Keratinocyte (primary cell): ENCODE measurements around the gene PTGR2. TPM values are rescaled to one million over a fixed set of nuclear protein-coding genes. Genes with fewer than 3 reads are reported as not detected.

ENCODE experiments used
- DNase-seq: peaks from one replicate; pipeline ENCODE4 v3.0.0-alpha.2; 2011; ENCODE audit warnings: low read depth, missing footprints, low spot score
- FAIRE-seq: peaks from 2 replicates; lab custom pipeline; 2011; peaks lifted over from hg19 to GRCh38; lab: Jason Lieb, UNC
- H2AFZ ChIP-seq: 2 replicates; pipeline ENCODE4 v1.6.0; 2012; ENCODE audit warnings: low read length, control low read depth, inconsistent platforms; ENCODE audit not compliant: control insufficient read depth
- H3K27ac ChIP-seq: 2 replicates; pipeline ENCODE4 v1.5.1; 2011; ENCODE audit warnings: low read length; ENCODE audit not compliant: control insufficient read depth, insufficient read depth
- H3K27me3 ChIP-seq: 3 replicates; pipeline ENCODE4 v1.6.0; 2011; ENCODE audit warnings: low read length; ENCODE audit not compliant: control insufficient read depth, insufficient read depth; ENCODE audit errors: extremely low read depth
- H3K36me3 ChIP-seq, 2 experiments: 2 replicates in 1 of 2; 3 replicates in 1 of 2; pipeline ENCODE4 v1.5.1; 2011; ENCODE audit warnings: low read length in 2 of 2, mild to moderate bottlenecking in 1 of 2; ENCODE audit not compliant: control insufficient read depth in 2 of 2, insufficient read depth in 2 of 2; ENCODE audit errors: extremely low read depth in 1 of 2
- H3K4me1 ChIP-seq: 3 replicates; pipeline ENCODE4 v1.5.1; 2011; ENCODE audit warnings: low read length; ENCODE audit not compliant: control insufficient read depth, insufficient read depth; ENCODE audit errors: extremely low read depth
- H3K4me2 ChIP-seq: 3 replicates; pipeline ENCODE4 v1.6.0; 2011; ENCODE audit warnings: low read depth, low read length; ENCODE audit not compliant: control insufficient read depth, insufficient read depth; ENCODE audit errors: extremely low read depth
- H3K4me3 ChIP-seq, 3 experiments: fragments of 200-600 bp in 1 of 3; sonication (generic) in 1 of 3; 2 replicates in 2 of 3; 3 replicates in 1 of 3; pipeline ENCODE4 v1.5.1; 2011 to 2016; ENCODE audit warnings: low read length in 3 of 3, mild to moderate bottlenecking in 3 of 3, control low read depth in 2 of 3, inconsistent platforms in 1 of 3, low read depth in 1 of 3, mixed read lengths in 1 of 3, mixed run types in 1 of 3, moderate library complexity in 1 of 3; ENCODE audit not compliant: control insufficient read depth in 2 of 3, insufficient read depth in 2 of 3; ENCODE audit errors: extremely low read depth in 1 of 3
- H3K79me2 ChIP-seq: 2 replicates; pipeline ENCODE4 v1.6.0; 2012; ENCODE audit warnings: low read length; ENCODE audit not compliant: control insufficient read depth, insufficient read depth
- H3K9ac ChIP-seq: 3 replicates; pipeline ENCODE4 v1.6.0; 2011; ENCODE audit warnings: low read length; ENCODE audit not compliant: control insufficient read depth, insufficient read depth; ENCODE audit errors: extremely low read depth
- H3K9me1 ChIP-seq: 3 replicates; pipeline ENCODE4 v1.6.0; 2011; ENCODE audit warnings: low read length; ENCODE audit not compliant: control insufficient read depth, insufficient read depth; ENCODE audit errors: extremely low read depth
- H3K9me3 ChIP-seq: 2 replicates; pipeline ENCODE4 v1.5.1; 2012; ENCODE audit warnings: low read depth, low read length; ENCODE audit not compliant: control insufficient read depth
- H4K20me1 ChIP-seq: 3 replicates; pipeline ENCODE4 v1.6.0; 2011; ENCODE audit warnings: low read length; ENCODE audit not compliant: control insufficient read depth, insufficient read depth; ENCODE audit errors: extremely low read depth
- EZH2 ChIP-seq: IDR thresholded peaks from one replicate; pipeline ENCODE4 v1.6.1; 2012; ENCODE audit warnings: inconsistent platforms, mild to moderate bottlenecking, low read length, moderate library complexity
- dilution Hi-C: fragments of 300-500 bp; cut with MboI; formaldehyde crosslinking; loops from one replicate; pipeline ENCODE4 v1.7.0; 2020; ENCODE audit warnings: low sequenced_read_pairs; ENCODE audit not compliant: extremely low pct_ligation_motif_present
- polyA plus RNA-seq, 5 experiments: library from polyadenylated mRNA; depleted of rRNA in 3 of 5; stranded (reverse) in 3 of 5; stranded (forward) in 1 of 5; unstranded in 1 of 5; fragments of >200 nt; gene quantifications; 1 replicate in 1 of 5; 2 replicates in 3 of 5; 3 replicates in 1 of 5; pipeline versions ENCODE4 v1.2.1 to v1.2.3, GENCODE V29; 2011 to 2012; ENCODE audit warnings: missing spikeins in 2 of 5, low read depth in 1 of 5, low replicate concordance in 1 of 5
- small RNA-seq, 3 experiments: library from RNA; depleted of rRNA; stranded (forward); fragments of <200 nt; gene quantifications; one replicate each; pipeline ENCODE3, GENCODE V24; 2012; ENCODE audit warnings: low read depth in 3 of 3, low replicate concordance in 1 of 3; ENCODE audit not compliant: insufficient read length in 3 of 3
- TF ChIP-seq, protein P1 (sequence below), 3 experiments: IDR thresholded peaks in 1 of 3; conservative IDR thresholded peaks in 1 of 3; optimal IDR thresholded peaks in 1 of 3; 2 replicates in 2 of 3; 3 replicates in 1 of 3; pipeline versions ENCODE3 to v1.5.1; 2011; ENCODE audit warnings: low read length in 3 of 3, mild to moderate bottlenecking in 3 of 3, moderate library complexity in 2 of 3, control low read depth in 1 of 3, inconsistent platforms in 1 of 3; ENCODE audit not compliant: insufficient read depth in 2 of 3; ENCODE audit errors: extremely low read depth in 1 of 3

The PTGR2 gene
- polyA plus RNA-seq, 1 donor (not counting 4 experiments of a cell fraction or from before 2014, with no cell fraction given), result 19.5 TPM

DNA sequence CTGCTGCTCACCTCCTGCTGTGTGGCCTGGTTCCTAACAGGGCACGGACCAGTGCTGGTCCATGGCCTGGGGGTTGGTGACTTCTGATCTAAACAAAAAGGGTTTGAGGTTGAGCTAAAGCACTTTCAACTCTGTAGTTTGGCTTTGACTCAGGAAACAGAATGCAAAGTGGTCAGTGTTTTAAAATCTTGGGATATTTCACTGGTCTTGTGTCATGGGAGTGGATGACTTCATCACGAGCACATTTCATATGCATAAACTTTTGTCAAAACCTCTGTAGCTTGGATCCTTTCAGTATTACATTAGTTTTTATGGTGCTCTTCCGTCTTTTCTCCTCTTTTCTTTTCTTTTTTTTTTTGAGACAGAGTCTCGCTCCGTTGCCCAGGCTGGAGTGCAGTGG, 72.7 kb downstream of the PTGR2 start:
- no peak overlapping the region for H3K4me2 ChIP-seq
- peaks cover 6% of the 10 kb centered on the region for H4K20me1 ChIP-seq
- DNase-seq (no peak), FAIRE-seq (no peak)
- no peak overlapping the region for H3K27ac ChIP-seq
- H3K9ac ChIP-seq, result no peak overlapping the region
- no peak overlapping the region for H3K4me3 ChIP-seq
- H3K79me2 ChIP-seq, result peaks cover 4% of the 10 kb centered on the region
- TF ChIP-seq, protein P1, sequence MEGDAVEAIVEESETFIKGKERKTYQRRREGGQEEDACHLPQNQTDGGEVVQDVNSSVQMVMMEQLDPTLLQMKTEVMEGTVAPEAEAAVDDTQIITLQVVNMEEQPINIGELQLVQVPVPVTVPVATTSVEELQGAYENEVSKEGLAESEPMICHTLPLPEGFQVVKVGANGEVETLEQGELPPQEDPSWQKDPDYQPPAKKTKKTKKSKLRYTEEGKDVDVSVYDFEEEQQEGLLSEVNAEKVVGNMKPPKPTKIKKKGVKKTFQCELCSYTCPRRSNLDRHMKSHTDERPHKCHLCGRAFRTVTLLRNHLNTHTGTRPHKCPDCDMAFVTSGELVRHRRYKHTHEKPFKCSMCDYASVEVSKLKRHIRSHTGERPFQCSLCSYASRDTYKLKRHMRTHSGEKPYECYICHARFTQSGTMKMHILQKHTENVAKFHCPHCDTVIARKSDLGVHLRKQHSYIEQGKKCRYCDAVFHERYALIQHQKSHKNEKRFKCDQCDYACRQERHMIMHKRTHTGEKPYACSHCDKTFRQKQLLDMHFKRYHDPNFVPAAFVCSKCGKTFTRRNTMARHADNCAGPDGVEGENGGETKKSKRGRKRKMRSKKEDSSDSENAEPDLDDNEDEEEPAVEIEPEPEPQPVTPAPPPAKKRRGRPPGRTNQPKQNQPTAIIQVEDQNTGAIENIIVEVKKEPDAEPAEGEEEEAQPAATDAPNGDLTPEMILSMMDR (optimal IDR thresholded peaks at IDR 0.05 in 1 of 3, IDR thresholded peaks at IDR 0.05 in 1 of 3, conservative IDR thresholded peaks at IDR 0.05 in 1 of 3; ENCODE audit: extremely low read depth in 1 of 3, insufficient read depth in 2 of 3, low read length in 3 of 3), result no peak
- no peak for TF ChIP-seq EZH2
- dilution Hi-C loops, result no loop called here
- H3K36me3 ChIP-seq, result peaks cover 23 to 48% of the 10 kb centered on the region in 2 experiments
- H3K4me1 ChIP-seq, result no peaks in the 10 kb centered on the region
- no peaks in the 10 kb centered on the region for H3K9me1 ChIP-seq
- H3K27me3 ChIP-seq, result no peaks in the 10 kb centered on the region
- H2AFZ ChIP-seq, result no peak overlapping the region
- H3K9me3 ChIP-seq, result no peaks in the 10 kb centered on the region

Small RNA genes within 50 kb of the gene (small RNA-seq; reads per million reads assigned to genes)
- gene AC005520.4 (0 reads per million in 3 experiments), gene RF00019 (0 reads per million in 3 experiments)

Other genes starting within 250 kb of the PTGR2 start
- not detected in 3 replicates for gene ACOT6, start 239.3 kb upstream of the PTGR2 start, polyA plus RNA-seq
- 2.9 to 8.4 TPM (median 5.6 TPM) in 3 replicates for gene DNAL1, start 206.8 kb upstream of the PTGR2 start, polyA plus RNA-seq
- 5.9 to 16.8 TPM (median 8.2 TPM) in 3 replicates for gene PNMA1, start 137.4 kb upstream of the PTGR2 start, polyA plus RNA-seq
- 44.3 to 57.9 TPM (median 54.8 TPM) in 3 replicates for gene ZNF410, start 35.0 kb downstream of the PTGR2 start, polyA plus RNA-seq
- 1.5 to 1.7 TPM (median 1.5 TPM) in 3 replicates for gene FAM161B, start 98.3 kb downstream of the PTGR2 start, polyA plus RNA-seq
- 24.2 to 31.8 TPM (median 28.4 TPM) in 3 replicates for gene COQ6, start 98.5 kb downstream of the PTGR2 start, polyA plus RNA-seq
- 8.7 to 10.5 TPM (median 10.4 TPM) in 3 replicates for gene ENTPD5, start 167.5 kb downstream of the PTGR2 start, polyA plus RNA-seq
- gene BBOF1, start 167.5 kb downstream of the PTGR2 start, polyA plus RNA-seq, result 1.9 to 3.0 TPM (median 2.7 TPM) in 3 replicates
- 6.4 to 9.0 TPM (median 8.0 TPM) in 3 replicates for gene ALDH6A1, start 232.6 kb downstream of the PTGR2 start, polyA plus RNA-seq
- gene LIN52, start 233.1 kb downstream of the PTGR2 start, polyA plus RNA-seq, result 4.9 to 6.8 TPM (median 5.7 TPM) in 3 replicates